Calu3 (cell line): Measurements from ENCODE around the gene ASTN2. TPM values are rescaled to one million over a fixed set of nuclear protein-coding genes. Genes with fewer than 3 reads are reported as not detected.

ENCODE experiments used
- BruUV-seq: library from RNA; stranded (reverse); fragments of 400-500 nt; replicated peaks from 2 replicates; lab custom pipeline; 2021; lab: Mats Ljungman, UMichigan
- CTCF ChIA-PET: fragments of 300-600 bp; sonication (Branson Sonifier 250); formaldehyde crosslinking; loops from one replicate; lab custom pipeline; 2022; ENCODE audit warnings: antibody characterized with exemption; lab: Charles Lee
- DNase-seq: peaks from one replicate; pipeline ENCODE4 v3.0.0; 2022
- H3K27ac Mint-ChIP-seq: one replicate; pipeline ENCODE4 v1.8.0; 2022; ENCODE audit warnings: mixed read lengths; ENCODE audit not compliant: unreplicated experiment
- H3K27me3 Mint-ChIP-seq: one replicate; pipeline ENCODE4 v1.8.0; 2022; ENCODE audit warnings: mixed read lengths; ENCODE audit not compliant: unreplicated experiment
- H3K36me3 Mint-ChIP-seq: one replicate; pipeline ENCODE4 v1.8.0; 2022; ENCODE audit warnings: mild to moderate bottlenecking, moderate library complexity, mixed read lengths; ENCODE audit not compliant: insufficient read depth, unreplicated experiment
- H3K4me1 Mint-ChIP-seq: one replicate; pipeline ENCODE4 v1.8.0; 2022; ENCODE audit warnings: mild to moderate bottlenecking, low read depth, mixed read lengths; ENCODE audit not compliant: unreplicated experiment
- H3K4me3 Mint-ChIP-seq: one replicate; pipeline ENCODE4 v1.8.0; 2022; ENCODE audit warnings: mild to moderate bottlenecking, low read depth, moderate library complexity, mixed read lengths; ENCODE audit not compliant: unreplicated experiment
- H3K9me3 Mint-ChIP-seq: one replicate; pipeline ENCODE4 v1.8.0; 2022; ENCODE audit warnings: low read depth, mixed read lengths; ENCODE audit not compliant: unreplicated experiment
- intact Hi-C: fragments of 100-400 bp; cut with micrococcal nuclease; formaldehyde crosslinking; loops from one replicate; pipeline ENCODE4 v1.10.0; 2022; ENCODE audit not compliant: unreplicated experiment
- total RNA-seq: library from RNA; stranded (reverse); gene quantifications from 2 replicates; pipeline ENCODE4 v1.2.3, GENCODE V29; 2022
- TF ChIP-seq, protein P1 (sequence below): fragments of 200-600 bp; IDR thresholded peaks from one replicate; pipeline ENCODE4 v1.8.0; 2022; ENCODE audit warnings: antibody characterized with exemption; ENCODE audit not compliant: unreplicated experiment

ASTN2 gene
- total RNA-seq, 1 experiment from 2014 or later, result 1.7 TPM

DNA sequence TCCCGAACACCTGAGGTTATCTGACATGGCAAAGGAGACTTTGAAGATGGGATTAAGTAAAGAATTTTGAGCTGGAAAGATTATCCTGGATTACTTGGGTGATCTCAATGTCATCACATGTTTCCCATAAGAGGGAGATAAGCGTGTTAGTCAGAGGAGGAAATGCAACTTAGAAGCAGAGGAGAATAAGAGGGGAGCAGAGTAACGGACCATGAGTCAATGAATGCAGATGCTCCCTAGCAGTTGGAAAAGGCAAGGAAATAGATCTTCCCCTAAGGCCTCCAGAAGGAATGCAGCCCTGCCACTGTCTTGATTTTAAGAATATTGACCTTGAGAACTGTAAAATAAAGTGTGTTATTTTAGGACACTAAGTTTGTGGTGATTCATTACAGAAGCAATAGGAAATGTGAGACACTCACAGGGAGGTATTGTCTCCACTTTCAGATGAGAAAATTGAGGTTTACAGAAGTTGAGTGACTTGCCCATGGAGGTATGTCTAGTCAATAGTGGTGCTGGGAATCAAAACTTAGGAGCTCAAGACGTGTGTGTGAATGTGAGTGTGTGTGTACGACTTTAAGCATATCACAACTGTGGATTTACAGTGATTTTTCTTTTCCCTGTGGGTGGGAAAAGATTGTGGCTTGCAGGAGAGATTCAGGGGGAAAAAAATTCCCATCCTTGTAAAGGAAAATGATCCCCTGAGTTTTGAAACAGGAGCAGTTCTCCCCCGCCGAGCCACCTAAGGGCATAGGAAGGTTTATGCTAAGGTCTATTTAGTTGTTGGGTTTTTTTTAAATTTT is 602.4 kb downstream of the ASTN2 start:
- Mint-ChIP-seq H3K4me1 (no peaks in the 10 kb centered on the region), H3K36me3 (no peaks in the 10 kb centered on the region), H3K9me3 (no peaks in the 10 kb centered on the region), H3K27ac (no peak overlapping the region), H3K27me3 (no peaks in the 10 kb centered on the region), H3K4me3 (no peak overlapping the region)
- intact Hi-C loops, result no loop called here
- TF ChIP-seq, protein P1, sequence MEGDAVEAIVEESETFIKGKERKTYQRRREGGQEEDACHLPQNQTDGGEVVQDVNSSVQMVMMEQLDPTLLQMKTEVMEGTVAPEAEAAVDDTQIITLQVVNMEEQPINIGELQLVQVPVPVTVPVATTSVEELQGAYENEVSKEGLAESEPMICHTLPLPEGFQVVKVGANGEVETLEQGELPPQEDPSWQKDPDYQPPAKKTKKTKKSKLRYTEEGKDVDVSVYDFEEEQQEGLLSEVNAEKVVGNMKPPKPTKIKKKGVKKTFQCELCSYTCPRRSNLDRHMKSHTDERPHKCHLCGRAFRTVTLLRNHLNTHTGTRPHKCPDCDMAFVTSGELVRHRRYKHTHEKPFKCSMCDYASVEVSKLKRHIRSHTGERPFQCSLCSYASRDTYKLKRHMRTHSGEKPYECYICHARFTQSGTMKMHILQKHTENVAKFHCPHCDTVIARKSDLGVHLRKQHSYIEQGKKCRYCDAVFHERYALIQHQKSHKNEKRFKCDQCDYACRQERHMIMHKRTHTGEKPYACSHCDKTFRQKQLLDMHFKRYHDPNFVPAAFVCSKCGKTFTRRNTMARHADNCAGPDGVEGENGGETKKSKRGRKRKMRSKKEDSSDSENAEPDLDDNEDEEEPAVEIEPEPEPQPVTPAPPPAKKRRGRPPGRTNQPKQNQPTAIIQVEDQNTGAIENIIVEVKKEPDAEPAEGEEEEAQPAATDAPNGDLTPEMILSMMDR, result no peak
- no TSS peak for BruUV-seq
- no peak for DNase-seq
- CTCF ChIA-PET, result no interaction called here

DNA sequence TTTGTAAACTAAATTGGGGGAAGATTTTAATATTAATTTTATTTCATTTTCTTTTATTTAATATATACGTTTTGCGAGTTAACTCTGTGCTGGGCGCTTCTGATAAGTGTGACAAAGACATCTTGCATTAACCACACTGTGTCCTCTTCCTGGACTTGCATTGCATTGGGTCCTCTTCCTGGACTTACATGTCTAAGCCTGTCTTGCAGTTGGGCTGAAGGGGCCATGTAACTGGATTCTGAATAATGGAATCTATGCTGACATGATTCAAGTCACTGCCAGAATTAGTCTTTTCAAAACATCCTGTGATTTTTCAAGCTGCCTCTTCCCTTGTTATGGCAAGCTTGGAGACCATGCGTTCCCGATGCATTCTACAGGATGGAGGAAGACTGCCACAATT is 605.2 kb downstream of the ASTN2 start:
- Mint-ChIP-seq H3K36me3 (no peaks in the 10 kb centered on the region), H3K27ac (no peak overlapping the region), H3K9me3 (no peaks in the 10 kb centered on the region), H3K4me3 (no peak overlapping the region), H3K27me3 (no peaks in the 10 kb centered on the region), H3K4me1 (no peaks in the 10 kb centered on the region)
- intact Hi-C loops, result no loop called here
- TF ChIP-seq, protein P1, result no peak
- CTCF ChIA-PET, result no interaction called here
- no TSS peak for BruUV-seq
- DNase-seq, result no peak

DNA sequence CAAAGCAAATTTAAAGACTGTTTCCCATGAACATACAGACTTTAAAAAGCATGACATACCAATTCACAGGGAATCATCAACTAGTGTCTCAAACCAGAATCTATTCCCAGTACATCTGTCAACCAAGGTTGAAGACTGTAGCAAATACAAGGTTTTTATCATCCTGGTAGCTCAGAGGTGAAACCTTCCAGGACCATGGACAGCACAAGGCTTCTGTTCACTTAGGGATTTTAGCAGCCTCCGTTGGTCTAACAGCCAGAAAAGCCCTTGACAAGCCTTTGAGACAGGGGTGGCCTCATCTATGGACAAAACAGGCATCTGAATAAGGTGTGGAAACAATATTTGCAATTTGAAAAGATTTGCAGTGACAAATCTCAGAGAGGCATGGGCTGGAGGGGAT is 608.8 kb downstream of the ASTN2 start:
- TF ChIP-seq, protein P1, result no peak
- Mint-ChIP-seq H3K27ac (no peak overlapping the region), H3K4me3 (no peak overlapping the region), H3K4me1 (no peaks in the 10 kb centered on the region), H3K27me3 (no peaks in the 10 kb centered on the region), H3K9me3 (no peaks in the 10 kb centered on the region), H3K36me3 (no peaks in the 10 kb centered on the region)
- CTCF ChIA-PET, result no interaction called here
- intact Hi-C loops, result no loop called here
- BruUV-seq, result no TSS peak
- no peak for DNase-seq

DNA sequence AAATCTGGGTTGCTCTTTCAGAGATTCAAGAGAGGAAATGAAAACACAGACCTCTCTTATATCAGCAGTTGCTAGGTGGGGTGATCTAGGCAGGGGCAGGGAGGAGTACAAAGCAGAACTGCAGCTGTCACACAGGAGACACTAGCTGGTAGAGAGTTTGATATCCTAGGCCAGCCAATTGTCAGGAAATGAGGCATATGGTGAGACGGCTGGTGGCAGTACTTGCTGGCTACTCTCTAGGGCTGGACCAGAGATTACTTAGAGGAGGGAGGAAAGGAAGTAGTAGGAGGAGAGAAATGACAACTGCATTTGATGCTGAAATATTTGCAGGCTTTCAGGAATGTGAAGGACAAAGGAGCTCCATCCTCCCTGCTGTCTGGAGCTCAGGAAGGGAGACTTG is 614.0 kb downstream of the ASTN2 start:
- H3K9me3 Mint-ChIP-seq, result peaks cover 4% of the 10 kb centered on the region
- intact Hi-C loops, result no loop called here
- DNase-seq, result no peak
- no peak overlapping the region for H3K27ac Mint-ChIP-seq
- no TSS peak for BruUV-seq
- no peaks in the 10 kb centered on the region for H3K36me3 Mint-ChIP-seq
- H3K27me3 Mint-ChIP-seq, result peaks cover 14% of the 10 kb centered on the region
- TF ChIP-seq, protein P1, result no peak
- H3K4me3 Mint-ChIP-seq, result no peak overlapping the region
- CTCF ChIA-PET, result no interaction called here
- no peaks in the 10 kb centered on the region for H3K4me1 Mint-ChIP-seq
